HG03378 (cell line): ENCODE results near the gene CTNNA2.

Source experiments
- ATAC-seq: cut with Tn5 transposase; IDR thresholded peaks from one replicate; pipeline ENCODE4 v1.9.1; 2021; ENCODE audit warnings: mild to moderate bottlenecking, moderate library complexity; ENCODE audit not compliant: unreplicated experiment

CTNNA2 gene

GRCh38 chr2:80420530-80421208 lies 907.8 kb downstream of the CTNNA2 start:
- ATAC-seq = no peak

GRCh38 chr2:80429251-80429650 lies 916.4 kb downstream of the CTNNA2 start:
- ATAC-seq = no peak

GRCh38 chr2:80437959-80438358 lies 925.1 kb downstream of the CTNNA2 start:
- no peak for ATAC-seq

GRCh38 chr2:80438686-80439085 lies 925.8 kb downstream of the CTNNA2 start:
- no peak for ATAC-seq

- ATAC-seq = no peak
Observed at GRCh38 chr2:80454628-80455027, 941.8 kb downstream of the CTNNA2 start.

- ATAC-seq = no peak
Observed at GRCh38 chr2:80459028-80459427, 946.2 kb downstream of the CTNNA2 start.

GRCh38 chr2:80461505-80462197 lies 948.8 kb downstream of the CTNNA2 start:
- no peak for ATAC-seq

- no peak for ATAC-seq
Observed at GRCh38 chr2:80462654-80463053, 949.8 kb downstream of the CTNNA2 start.

- ATAC-seq = no peak
Observed at GRCh38 chr2:80464275-80464674, 951.4 kb downstream of the CTNNA2 start.

- no peak for ATAC-seq
Observed at GRCh38 chr2:80467262-80467811, 954.5 kb downstream of the CTNNA2 start.

GRCh38 chr2:80469428-80469827 lies 956.6 kb downstream of the CTNNA2 start:
- no peak for ATAC-seq

- ATAC-seq = no peak
Observed at GRCh38 chr2:80473069-80473468, 960.2 kb downstream of the CTNNA2 start.

GRCh38 chr2:80473796-80474195 lies 960.9 kb downstream of the CTNNA2 start:
- ATAC-seq = no peak

- no peak for ATAC-seq
Observed at GRCh38 chr2:80475970-80476369, 963.1 kb downstream of the CTNNA2 start.

- no peak for ATAC-seq
Observed at GRCh38 chr2:80476535-80477117, 963.8 kb downstream of the CTNNA2 start.

- no peak for ATAC-seq
Observed at GRCh38 chr2:80482276-80482675, 969.4 kb downstream of the CTNNA2 start.

- ATAC-seq = no peak
Observed at GRCh38 chr2:80489717-80490116, 976.9 kb downstream of the CTNNA2 start.

- no peak for ATAC-seq
Observed at GRCh38 chr2:80490964-80491363, 978.1 kb downstream of the CTNNA2 start.

- ATAC-seq = no peak
Observed at GRCh38 chr2:80496346-80496745, 983.5 kb downstream of the CTNNA2 start.

- ATAC-seq = no peak
Observed at GRCh38 chr2:80496775-80497174, 983.9 kb downstream of the CTNNA2 start.

- no peak for ATAC-seq
Observed at GRCh38 chr2:80499095-80499494, 986.2 kb downstream of the CTNNA2 start.
